ENCODE results near the gene MATN1.

GRCh38 chr1:30733493-30733892 lies 10.1 kb upstream of the MATN1 start:
- TF ChIP-seq CTCF (IDR thresholded peaks at IDR 0.05) (no peak), POLR2A (IDR thresholded peaks at IDR 0.05) (no peak)

All from uterus (tissue), 2 donors.